Loucy (cell line): ENCODE data around the gene MAIP1.

Source experiments
- EZH2phosphoT487 ChIP-seq: fragments of 200-600 bp; IDR thresholded peaks from 2 replicates; pipeline ENCODE4 v1.6.1; 2018; ENCODE audit warnings: antibody characterized with exemption, mild to moderate bottlenecking, moderate library complexity, borderline replicate concordance
- TF ChIP-seq, protein P1 (sequence below): fragments of 200-600 bp; sonication (generic); conservative IDR thresholded peaks from 2 replicates; pipeline ENCODE4 v1.5.1; 2014; ENCODE audit warnings: mild to moderate bottlenecking, antibody characterized with exemption, low read length

GRCh38 chr2:199999166-199999565 lies 43.8 kb downstream of the MAIP1 start:
- TF ChIP-seq, protein P1, sequence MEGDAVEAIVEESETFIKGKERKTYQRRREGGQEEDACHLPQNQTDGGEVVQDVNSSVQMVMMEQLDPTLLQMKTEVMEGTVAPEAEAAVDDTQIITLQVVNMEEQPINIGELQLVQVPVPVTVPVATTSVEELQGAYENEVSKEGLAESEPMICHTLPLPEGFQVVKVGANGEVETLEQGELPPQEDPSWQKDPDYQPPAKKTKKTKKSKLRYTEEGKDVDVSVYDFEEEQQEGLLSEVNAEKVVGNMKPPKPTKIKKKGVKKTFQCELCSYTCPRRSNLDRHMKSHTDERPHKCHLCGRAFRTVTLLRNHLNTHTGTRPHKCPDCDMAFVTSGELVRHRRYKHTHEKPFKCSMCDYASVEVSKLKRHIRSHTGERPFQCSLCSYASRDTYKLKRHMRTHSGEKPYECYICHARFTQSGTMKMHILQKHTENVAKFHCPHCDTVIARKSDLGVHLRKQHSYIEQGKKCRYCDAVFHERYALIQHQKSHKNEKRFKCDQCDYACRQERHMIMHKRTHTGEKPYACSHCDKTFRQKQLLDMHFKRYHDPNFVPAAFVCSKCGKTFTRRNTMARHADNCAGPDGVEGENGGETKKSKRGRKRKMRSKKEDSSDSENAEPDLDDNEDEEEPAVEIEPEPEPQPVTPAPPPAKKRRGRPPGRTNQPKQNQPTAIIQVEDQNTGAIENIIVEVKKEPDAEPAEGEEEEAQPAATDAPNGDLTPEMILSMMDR: no peak
- TF ChIP-seq EZH2phosphoT487: no peak
